Umbilical cord (tissue), 2 donors: ENCODE measurements around the gene ZNF578. TPM values are rescaled to one million over a fixed set of nuclear protein-coding genes. Genes with fewer than 3 reads are reported as not detected.
"Not testable (repeated sequence)": the region's sequence is repeated elsewhere in the genome, so short reads cannot be mapped to it uniquely, and the experiment has no call there.

Experiments used
- DNase-seq: peaks from one replicate; pipeline ENCODE4 v3.0.0-alpha.2; 2015; ENCODE audit warnings: low spot score
- total RNA-seq: library from RNA; depleted of rRNA; stranded (reverse); fragments of >200 nt; gene quantifications from one replicate; pipeline ENCODE4 v1.2.3, GENCODE V29; 2014; ENCODE audit warnings: low replicate concordance; ENCODE audit not compliant: insufficient read depth

The ZNF578 gene
- total RNA-seq, 1 donor from 2014 or later: 9.4 TPM

GRCh38 chr19:52558732-52559445 is 105.5 kb downstream of the ZNF578 start:
- not testable (repeated sequence) for DNase-seq

- not testable (repeated sequence) for DNase-seq
These were observed 108.3 kb downstream of the ZNF578 start for GRCh38 chr19:52561611-52562010.

Other genes starting within 250 kb of the ZNF578 start
- gene ZNF766, start 184.0 kb upstream of the ZNF578 start, total RNA-seq: 25.3 TPM
- 12.3 TPM for gene ZNF480, start 156.4 kb upstream of the ZNF578 start, total RNA-seq
- 9.9 TPM for gene ZNF610, start 117.3 kb upstream of the ZNF578 start, total RNA-seq
- gene ZNF880, start 83.6 kb upstream of the ZNF578 start, total RNA-seq: 52.2 TPM
- 36.4 TPM for gene ZNF528, start 55.7 kb upstream of the ZNF578 start, total RNA-seq
- 6.5 TPM for gene ZNF534, start 24.4 kb upstream of the ZNF578 start, total RNA-seq
- gene ZNF808, start 74.1 kb downstream of the ZNF578 start, total RNA-seq: 13.2 TPM
- gene ZNF701, start 116.7 kb downstream of the ZNF578 start, total RNA-seq: 23.1 TPM
- 40.7 TPM for gene ZNF83, start 184.8 kb downstream of the ZNF578 start, total RNA-seq